Measurements from ENCODE around the gene PTPN6. TPM values are rescaled to one million over a fixed set of nuclear protein-coding genes. Genes with fewer than 3 reads are reported as not detected.

PTPN6 gene
- total RNA-seq, 1 experiment from 2014 or later = 19.8 TPM

DNA sequence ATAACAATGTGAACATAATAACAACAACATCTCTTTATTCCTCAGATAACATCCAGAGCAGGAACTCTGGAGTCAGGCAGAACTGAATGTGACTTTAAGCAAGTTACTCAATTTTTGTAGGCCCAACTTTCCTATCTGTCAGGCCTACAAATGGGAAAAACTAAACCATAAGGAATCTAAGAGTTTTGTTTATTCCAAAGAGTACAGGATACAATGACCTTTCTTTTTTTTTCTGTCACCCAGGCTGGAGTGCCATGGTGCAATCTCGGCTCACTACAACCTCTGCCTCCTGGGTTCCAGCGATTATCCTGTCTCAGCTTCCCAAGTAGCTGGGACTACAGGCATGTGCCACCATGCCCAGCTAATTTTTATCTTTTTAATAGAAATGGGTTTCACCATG lies 57.7 kb downstream of the PTPN6 start:
- Histone ChIP-seq H2BK20ac (ENCODE audit: low read depth, low read length, poor library complexity, severe bottlenecking) (no peak overlapping the region), H3T11ph (ENCODE audit: low read length) (no peak overlapping the region), H2AK5ac (ENCODE audit: insufficient read length, low read length) (no peak overlapping the region), H4K5ac (ENCODE audit: insufficient read length, low read depth, low read length) (no peak overlapping the region), H3K27ac (ENCODE audit: insufficient read length, low read depth, low read length) (no peak overlapping the region), H4K91ac (ENCODE audit: insufficient read length, low read depth, low read length) (no peak overlapping the region), H3K27me3 (ENCODE audit: insufficient read depth, low read length) (no peaks in the 10 kb centered on the region), H3K23me2 (ENCODE audit: insufficient read length, low read depth, low read length, poor library complexity, severe bottlenecking) (no peaks in the 10 kb centered on the region), H3K9ac (ENCODE audit: extremely low read depth, insufficient read length, low read length) (no peak overlapping the region), H2BK120ac (ENCODE audit: low read depth, low read length, poor library complexity, severe bottlenecking) (no peak overlapping the region), H3K4ac (ENCODE audit: low read depth, low read length) (no peak overlapping the region), H3K79me2 (ENCODE audit: insufficient read depth, low read length) (no peaks in the 10 kb centered on the region), H2BK5ac (ENCODE audit: insufficient read length, low read length) (no peak overlapping the region), H4K20me1 (ENCODE audit: control insufficient read depth, insufficient read depth, insufficient read length) (no peaks in the 10 kb centered on the region), H3K18ac (ENCODE audit: insufficient read length, low read depth, low read length) (no peak overlapping the region), H2BK15ac (ENCODE audit: low read depth, low read length) (no peak overlapping the region), H3K56ac (ENCODE audit: insufficient read length, low read depth, low read length) (no peak overlapping the region), H4K8ac (replicated peaks; ENCODE audit: insufficient read length, low read depth, low read length) (no peak overlapping the region), H3K79me1 (ENCODE audit: insufficient read depth, low read depth, low read length, poor library complexity, severe bottlenecking) (peaks cover 4% of the 10 kb centered on the region), H2BK12ac (ENCODE audit: insufficient read length, low read depth, low read length) (no peak overlapping the region), H3K4me1 (ENCODE audit: insufficient read depth, low read length) (no peaks in the 10 kb centered on the region), H3K4me2 (ENCODE audit: insufficient read depth, insufficient read length, low read length) (no peak overlapping the region), H2AFZ (ENCODE audit: low read length) (no peak overlapping the region), H3K9me3 (ENCODE audit: control insufficient read depth, low read depth, low read length) (no peaks in the 10 kb centered on the region), H3K14ac (ENCODE audit: insufficient read depth, low read length) (no peak overlapping the region), H3K23ac (ENCODE audit: insufficient read length, low read depth, low read length) (no peak overlapping the region)
- Mint-ChIP-seq H3K9me3 (no peaks in the 10 kb centered on the region), H3K27me3 (ENCODE audit: low read depth) (no peaks in the 10 kb centered on the region), H3K4me3 (no peak overlapping the region), H3K27ac (no peak overlapping the region; a peak in 1 of 7 replicates), H3K4me1 (peaks cover 0 to 7% of the 10 kb centered on the region in 2 experiments; a peak in 2 of 4 replicates), H3K36me3 (ENCODE audit: insufficient read depth in 1 of 3, low read depth in 3 of 3) (peaks cover 0 to 14% (median 5%) of the 10 kb centered on the region in 3 experiments; a peak in 4 of 7 replicates)
- no peak for DNase-seq
- WGBS (ENCODE audit: extremely low coverage, insufficient read length, low lambda C conversion rate) = no CpG with 5 or more reads among the region's 2 CpGs
- TF ChIP-seq, protein P1, sequence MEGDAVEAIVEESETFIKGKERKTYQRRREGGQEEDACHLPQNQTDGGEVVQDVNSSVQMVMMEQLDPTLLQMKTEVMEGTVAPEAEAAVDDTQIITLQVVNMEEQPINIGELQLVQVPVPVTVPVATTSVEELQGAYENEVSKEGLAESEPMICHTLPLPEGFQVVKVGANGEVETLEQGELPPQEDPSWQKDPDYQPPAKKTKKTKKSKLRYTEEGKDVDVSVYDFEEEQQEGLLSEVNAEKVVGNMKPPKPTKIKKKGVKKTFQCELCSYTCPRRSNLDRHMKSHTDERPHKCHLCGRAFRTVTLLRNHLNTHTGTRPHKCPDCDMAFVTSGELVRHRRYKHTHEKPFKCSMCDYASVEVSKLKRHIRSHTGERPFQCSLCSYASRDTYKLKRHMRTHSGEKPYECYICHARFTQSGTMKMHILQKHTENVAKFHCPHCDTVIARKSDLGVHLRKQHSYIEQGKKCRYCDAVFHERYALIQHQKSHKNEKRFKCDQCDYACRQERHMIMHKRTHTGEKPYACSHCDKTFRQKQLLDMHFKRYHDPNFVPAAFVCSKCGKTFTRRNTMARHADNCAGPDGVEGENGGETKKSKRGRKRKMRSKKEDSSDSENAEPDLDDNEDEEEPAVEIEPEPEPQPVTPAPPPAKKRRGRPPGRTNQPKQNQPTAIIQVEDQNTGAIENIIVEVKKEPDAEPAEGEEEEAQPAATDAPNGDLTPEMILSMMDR (conservative IDR thresholded peaks at IDR 0.05) = no peak

Data from H9 (cell line).